Endothelial cell of umbilical vein (primary cell): ENCODE measurements around the gene TCIRG1. TPM values are rescaled to one million over a fixed set of nuclear protein-coding genes. Genes with fewer than 3 reads are reported as not detected.

Experiments used
- BruUV-seq: library from RNA; stranded (reverse); fragments of 400-500 nt; replicated peaks from 2 replicates; lab custom pipeline; 2021; lab: Mats Ljungman, UMichigan
- CTCF ChIA-PET: fragments of 300-600, 350-600 bp; sonication (Branson Sonifier 250); formaldehyde crosslinking; loops from one replicate; lab custom pipeline; 2021; ENCODE audit warnings: antibody characterized with exemption, inconsistent platforms; lab: Charles Lee
- POLR2A ChIA-PET: fragments of 300-600, 350-600 bp; sonication (Branson Sonifier 250); formaldehyde crosslinking; loops from one replicate; lab custom pipeline; 2021; ENCODE audit warnings: antibody characterized with exemption, inconsistent platforms; lab: Charles Lee
- DNase-seq: peaks from one replicate; pipeline ENCODE4 v3.0.0-alpha.2; 2011; ENCODE audit warnings: low read depth, low spot score
- FAIRE-seq: peaks from 2 replicates; lab custom pipeline; 2011; peaks lifted over from hg19 to GRCh38; lab: Jason Lieb, UNC
- H2AFZ ChIP-seq: 2 replicates; pipeline ENCODE4 v1.6.0; 2012; ENCODE audit warnings: low read depth, low read length, control low read depth, inconsistent platforms
- H3K27ac ChIP-seq: 2 replicates; pipeline ENCODE4 v1.5.1; 2011; ENCODE audit warnings: low read depth, mild to moderate bottlenecking, control low read depth, low read length, moderate library complexity; ENCODE audit not compliant: insufficient read depth
- H3K27me3 ChIP-seq, 2 experiments: 2 replicates each; pipeline versions ENCODE4 v1.6.0 to v1.6.1; 2011; ENCODE audit warnings: low read length in 2 of 2, mixed read lengths in 1 of 2; ENCODE audit not compliant: control insufficient read depth in 2 of 2, insufficient read depth in 2 of 2
- H3K36me3 ChIP-seq, 2 experiments: 2 replicates in 1 of 2; 3 replicates in 1 of 2; pipeline ENCODE4 v1.5.1; 2011; ENCODE audit warnings: low read length in 2 of 2, mild to moderate bottlenecking in 1 of 2, moderate library complexity in 1 of 2; ENCODE audit not compliant: control insufficient read depth in 2 of 2, insufficient read depth in 2 of 2; ENCODE audit errors: extremely low read depth in 1 of 2
- H3K4me1 ChIP-seq: 3 replicates; pipeline ENCODE4 v1.5.1; 2011; ENCODE audit warnings: mild to moderate bottlenecking, low read length; ENCODE audit not compliant: control insufficient read depth, insufficient read depth; ENCODE audit errors: extremely low read depth
- H3K4me2 ChIP-seq: 2 replicates; pipeline ENCODE4 v1.6.1; 2011; ENCODE audit warnings: low read length, control low read depth, mixed read lengths; ENCODE audit not compliant: insufficient read depth
- H3K4me3 ChIP-seq, 3 experiments: fragments of 200-600 bp in 1 of 3; sonication (generic), shearing (Covaris generic) in 1 of 3; replicated peaks in 1 of 3; 2 replicates each; pipeline ENCODE4 v1.5.1; 2011 to 2016; ENCODE audit warnings: control low read depth in 3 of 3, low read length in 3 of 3, mild to moderate bottlenecking in 2 of 3, inconsistent platforms in 1 of 3, low read depth in 1 of 3, moderate library complexity in 1 of 3; ENCODE audit not compliant: insufficient read depth in 1 of 3
- H3K79me2 ChIP-seq: 2 replicates; pipeline ENCODE4 v1.6.0; 2012; ENCODE audit warnings: low read length, inconsistent platforms; ENCODE audit not compliant: control insufficient read depth, insufficient read depth
- H3K9ac ChIP-seq: replicated peaks from 2 replicates; pipeline ENCODE3; 2011; ENCODE audit warnings: low read length, control low read depth; ENCODE audit not compliant: insufficient read depth; ENCODE audit errors: extremely low read depth
- H3K9me1 ChIP-seq: replicated peaks from 3 replicates; pipeline ENCODE4 v1.6.0; 2011; ENCODE audit warnings: mild to moderate bottlenecking, low read length; ENCODE audit not compliant: control insufficient read depth, insufficient read depth; ENCODE audit errors: extremely low read depth
- H3K9me3 ChIP-seq: replicated peaks from 2 replicates; pipeline ENCODE4 v1.5.1; 2012; ENCODE audit warnings: low read length, inconsistent platforms; ENCODE audit not compliant: control insufficient read depth, insufficient read depth
- H4K20me1 ChIP-seq: replicated peaks from 2 replicates; pipeline ENCODE3; 2011; ENCODE audit warnings: mild to moderate bottlenecking, low read length; ENCODE audit not compliant: control insufficient read depth, insufficient read depth; ENCODE audit errors: extremely low read depth
- CTCF ChIP-seq, 2 donors: IDR thresholded peaks; 1 replicate in 1 of 2; 2 replicates in 1 of 2; pipeline ENCODE4 v1.5.1; 2011; ENCODE audit warnings: low read length in 2 of 2, mild to moderate bottlenecking in 2 of 2, moderate library complexity in 2 of 2, control low read depth in 1 of 2, inconsistent platforms in 1 of 2, low read depth in 1 of 2; ENCODE audit not compliant: insufficient read depth in 1 of 2; ENCODE audit errors: extremely low read depth in 1 of 2
- EZH2 ChIP-seq: IDR thresholded peaks from 2 replicates; pipeline ENCODE4 v1.6.1; 2012; ENCODE audit warnings: borderline replicate concordance, low read depth, mild to moderate bottlenecking, moderate library complexity, low read length, inconsistent platforms; ENCODE audit not compliant: severe bottlenecking
- FOS ChIP-seq: IDR thresholded peaks from 2 replicates; pipeline ENCODE4 v1.6.1; 2011; ENCODE audit warnings: mild to moderate bottlenecking, low read length, moderate library complexity, borderline replicate concordance; ENCODE audit not compliant: insufficient read depth
- GATA2 ChIP-seq: IDR thresholded peaks from 2 replicates; pipeline ENCODE4 v1.7.0; 2011; ENCODE audit warnings: low read depth, mild to moderate bottlenecking, moderate library complexity, mixed read lengths, low read length; ENCODE audit not compliant: insufficient read length, insufficient read depth
- MYC ChIP-seq: IDR thresholded peaks from one replicate; pipeline ENCODE4 v1.6.1; 2011; ENCODE audit warnings: mild to moderate bottlenecking, low read depth, low read length
- POLR2A ChIP-seq: IDR thresholded peaks from 2 replicates; pipeline ENCODE4 v1.6.1; 2012; ENCODE audit warnings: low read depth, mild to moderate bottlenecking, control low read depth, low read length
- POLR2AphosphoS5 ChIP-seq: IDR thresholded peaks from 2 replicates; pipeline ENCODE4 v1.6.1; 2012; ENCODE audit warnings: low read depth, mild to moderate bottlenecking, control low read depth, low read length, moderate library complexity; ENCODE audit not compliant: insufficient read depth
- dilution Hi-C: fragments of 300-500 bp; cut with MboI; formaldehyde crosslinking; loops from one replicate; pipeline ENCODE4 v1.15.0; 2019; ENCODE audit warnings: low sequenced_read_pairs; ENCODE audit not compliant: extremely low pct_ligation_motif_present
- intact Hi-C: fragments of 100-400 bp; cut with micrococcal nuclease; formaldehyde crosslinking; loops from one replicate; pipeline ENCODE4 v1.10.0; 2022
- polyA plus RNA-seq, 4 experiments: library from polyadenylated mRNA; depleted of rRNA in 3 of 4; stranded (reverse) in 3 of 4; unstranded in 1 of 4; fragments of >200 nt; gene quantifications; 2 replicates each; pipeline versions ENCODE4 v1.2.1 to v1.2.3, GENCODE V29; 2011 to 2012; ENCODE audit warnings: missing spikeins in 1 of 4
- total RNA-seq: library from RNA; stranded (reverse); gene quantifications from 2 replicates; pipeline ENCODE4 v1.2.3, GENCODE V29; 2021

Gene TCIRG1
- total and polyA plus RNA-seq, 2 donors (not counting 3 experiments of a cell fraction or from before 2014, with no cell fraction given): 134 to 183 TPM

GRCh38 chr11:68013611-68014156 lies 25.1 kb upstream of the TCIRG1 start:
- no peak for DNase-seq
- H3K4me1 ChIP-seq: peaks cover 11% of the 10 kb centered on the region
- no peak overlapping the region for H3K27ac ChIP-seq
- ChIA-PET POLR2A (no interaction called here), CTCF (interaction anchor here (0.8 to 1.2 kb wide), 2 partner anchors 10 to 58 kb away, joined by 4 read pairs; no protein-coding TSS in a partner anchor)
- no peak overlapping the region for H3K9ac ChIP-seq
- no peak overlapping the region for H3K4me2 ChIP-seq
- no peaks in the 10 kb centered on the region for H3K9me1 ChIP-seq
- intact Hi-C loops (no loop called here), dilution Hi-C loops (no loop called here)
- no peak overlapping the region for H2AFZ ChIP-seq
- no TSS peak for BruUV-seq
- no peak for FAIRE-seq
- TF ChIP-seq POLR2A (no peak), FOS (no peak), MYC (no peak), EZH2 (no peak), GATA2 (no peak), POLR2AphosphoS5 (no peak)
- no peaks in the 10 kb centered on the region for H3K27me3 ChIP-seq
- H4K20me1 ChIP-seq: no peaks in the 10 kb centered on the region
- no peaks in the 10 kb centered on the region for H3K79me2 ChIP-seq
- no peaks in the 10 kb centered on the region for H3K9me3 ChIP-seq
- H3K4me3 ChIP-seq: no peak overlapping the region
- H3K36me3 ChIP-seq: no peaks in the 10 kb centered on the region

- H4K20me1 ChIP-seq: no peaks in the 10 kb centered on the region
- peaks cover 11% of the 10 kb centered on the region for H3K4me1 ChIP-seq
- intact Hi-C loops: no loop called here
- CTCF ChIA-PET: interaction anchor here (0.8 to 1.2 kb wide), 3 partner anchors 9 to 59 kb away, joined by 3 to 4 read pairs (median 4); no protein-coding TSS in a partner anchor
- H3K4me3 ChIP-seq: no peak overlapping the region
- dilution Hi-C loops: no loop called here
- peak; percentile 86 for DNase-seq
- no peak for TF ChIP-seq CTCF (IDR thresholded peaks at IDR 0.05; ENCODE audit: extremely low read depth in 1 of 2, insufficient read depth in 1 of 2, low read depth in 1 of 2, low read length in 2 of 2)
- peak; percentile 48 for TF ChIP-seq POLR2AphosphoS5
- H3K27me3 ChIP-seq: no peaks in the 10 kb centered on the region
- no peaks in the 10 kb centered on the region for H3K79me2 ChIP-seq
- H3K9me3 ChIP-seq: no peaks in the 10 kb centered on the region
- H3K27ac ChIP-seq: peak overlapping the region; percentile 62
- no peaks in the 10 kb centered on the region for H3K9me1 ChIP-seq
- FAIRE-seq: peak; percentile 40
- no peak overlapping the region for H3K4me2 ChIP-seq
- no peaks in the 10 kb centered on the region for H3K36me3 ChIP-seq
- POLR2A ChIA-PET: no interaction called here
- BruUV-seq: no TSS peak
- no peak overlapping the region for H3K9ac ChIP-seq
- peak overlapping the region; percentile 77 for H2AFZ ChIP-seq
Measured at GRCh38 chr11:68014157-68014946, 24.5 kb upstream of the TCIRG1 start.
